Regular cardiac myocyte (primary cell): Measurements from ENCODE around the gene SIAH2. TPM values are rescaled to one million over a fixed set of nuclear protein-coding genes. Genes with fewer than 3 reads are reported as not detected.

Experiments used
- total RNA-seq: library from RNA; depleted of rRNA; stranded (reverse); fragments of >200 nt; gene quantifications from 2 replicates; pipeline ENCODE4 v1.2.3, GENCODE V29; 2014

Gene SIAH2, protein sequence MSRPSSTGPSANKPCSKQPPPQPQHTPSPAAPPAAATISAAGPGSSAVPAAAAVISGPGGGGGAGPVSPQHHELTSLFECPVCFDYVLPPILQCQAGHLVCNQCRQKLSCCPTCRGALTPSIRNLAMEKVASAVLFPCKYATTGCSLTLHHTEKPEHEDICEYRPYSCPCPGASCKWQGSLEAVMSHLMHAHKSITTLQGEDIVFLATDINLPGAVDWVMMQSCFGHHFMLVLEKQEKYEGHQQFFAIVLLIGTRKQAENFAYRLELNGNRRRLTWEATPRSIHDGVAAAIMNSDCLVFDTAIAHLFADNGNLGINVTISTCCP
- total RNA-seq, result 26.3 and 34.1 TPM in 2 replicates

DNA sequence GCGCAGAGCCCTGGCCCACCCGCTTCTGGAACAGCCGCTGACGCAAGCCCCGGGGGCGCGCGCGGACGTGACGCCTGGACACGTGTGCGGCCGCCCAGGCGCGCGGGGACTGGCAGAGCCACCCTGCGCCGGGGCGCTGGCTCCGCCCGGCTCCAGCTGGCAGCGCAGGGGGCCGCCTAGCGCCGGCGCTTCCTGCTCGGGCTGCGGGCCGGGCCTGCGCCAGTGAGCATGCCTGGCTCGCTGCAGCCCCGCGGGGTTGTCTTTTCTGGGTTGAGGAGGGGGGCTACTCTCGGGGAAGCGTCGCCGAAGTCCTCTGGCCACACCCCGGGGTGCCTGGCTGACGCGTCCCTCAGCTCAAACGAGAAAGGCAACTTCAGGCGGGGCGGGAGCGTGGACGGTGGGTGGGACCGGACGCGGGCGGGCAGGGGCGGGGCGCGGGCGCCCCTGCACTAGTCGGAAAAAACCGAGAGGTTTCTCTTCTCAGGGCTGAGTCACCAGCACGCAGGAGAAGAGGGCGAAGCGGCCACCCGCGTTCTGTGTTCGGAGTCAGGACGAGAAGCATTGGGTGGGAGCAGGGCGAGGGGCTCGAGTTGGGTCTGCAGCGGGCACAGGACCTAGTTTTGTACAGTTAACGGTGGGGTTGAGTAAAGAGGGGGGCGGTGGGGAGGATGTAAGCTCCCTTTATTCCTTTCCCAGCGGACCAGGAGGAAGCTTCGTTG lies at the start of gene SIAH2:
Gene SIAH2 (minus strand): TSS at position 48 of the 719 bp plus-strand sequence. CDS start 320 bp downstream, outside the sequence.

GRCh38 chr3:150703756-150704344 lies 59.1 kb downstream of the SIAH2 start, which contains the start of gene ERICH6:
Gene ERICH6, minus strand, starts transcription at chr3:150703920. Its CDS starts 22 bp downstream, at chr3:150703898.

Other genes starting within 250 kb of the SIAH2 start
- gene SERP1, start 216.7 kb downstream of the SIAH2 start, total RNA-seq, result 209 and 233 TPM in 2 replicates
- gene EIF2A, start 216.4 kb downstream of the SIAH2 start, total RNA-seq, result 196 and 251 TPM in 2 replicates
- gene SELENOT, start 159.8 kb downstream of the SIAH2 start, total RNA-seq, result 161 and 294 TPM in 2 replicates
- gene ERICH6, start 59.2 kb downstream of the SIAH2 start, total RNA-seq, result under 0.01 TPM in 1 of 2 replicates, not detected in the other
- not detected in 2 replicates for gene MINDY4B, start 142.3 kb upstream of the SIAH2 start, total RNA-seq
- gene CLRN1, start 209.6 kb upstream of the SIAH2 start, total RNA-seq, result not detected in 2 replicates